Activated CD8-positive, alpha-beta memory T cell treated with anti-CD3 and anti-CD28 coated beads, Interleukin-2, amount 50 U/mL, for 24 hours (primary cell): ENCODE measurements around the gene SHROOM3.

Experiments used
- DNase-seq: peaks from one replicate; pipeline ENCODE4 v3.0.0-alpha.2; 2020; ENCODE audit errors: extremely low read depth

The SHROOM3 gene

GRCh38 chr4:76781698-76782595, 346.9 kb downstream of the SHROOM3 start:
- no peak for DNase-seq

GRCh38 chr4:76782837-76783236, 347.8 kb downstream of the SHROOM3 start:
- DNase-seq = no peak

GRCh38 chr4:76783836-76784235, 348.8 kb downstream of the SHROOM3 start:
- DNase-seq = no peak

GRCh38 chr4:76784237-76784636, 349.2 kb downstream of the SHROOM3 start:
- no peak for DNase-seq

GRCh38 chr4:76787898-76788297, 352.9 kb downstream of the SHROOM3 start:
- no peak for DNase-seq

- DNase-seq = no peak
Observed at GRCh38 chr4:76790377-76790776, 355.3 kb downstream of the SHROOM3 start.

- no peak for DNase-seq
Observed at GRCh38 chr4:76791479-76791878, 356.4 kb downstream of the SHROOM3 start.

- DNase-seq = no peak
Observed at GRCh38 chr4:76792418-76792817, 357.4 kb downstream of the SHROOM3 start.

- DNase-seq = no peak
Observed at GRCh38 chr4:76795243-76795642, 360.2 kb downstream of the SHROOM3 start.

- DNase-seq = no peak
Observed at GRCh38 chr4:76799140-76799539, 364.1 kb downstream of the SHROOM3 start.

- no peak for DNase-seq
Observed at GRCh38 chr4:76799718-76800117, 364.7 kb downstream of the SHROOM3 start.

GRCh38 chr4:76800902-76801301, 365.9 kb downstream of the SHROOM3 start:
- DNase-seq = no peak

GRCh38 chr4:76801621-76802235, 366.7 kb downstream of the SHROOM3 start:
- no peak for DNase-seq

- DNase-seq = no peak
Observed at GRCh38 chr4:76802236-76803021, 367.4 kb downstream of the SHROOM3 start.

GRCh38 chr4:76803522-76803921, 368.5 kb downstream of the SHROOM3 start:
- DNase-seq = no peak

- DNase-seq = no peak
Observed at GRCh38 chr4:76804096-76804495, 369.1 kb downstream of the SHROOM3 start.

GRCh38 chr4:76806346-76806745, 371.3 kb downstream of the SHROOM3 start:
- DNase-seq = no peak

GRCh38 chr4:76806757-76807156, 371.7 kb downstream of the SHROOM3 start:
- no peak for DNase-seq

GRCh38 chr4:76809594-76810305, 374.7 kb downstream of the SHROOM3 start:
- DNase-seq = no peak

GRCh38 chr4:76811604-76812412, 376.8 kb downstream of the SHROOM3 start:
- no peak for DNase-seq

GRCh38 chr4:76813070-76813469, 378.0 kb downstream of the SHROOM3 start:
- no peak for DNase-seq
